HG03103 (cell line): ENCODE data around the gene CRLF1.

ENCODE experiments used
- ATAC-seq: cut with Tn5 transposase; IDR thresholded peaks from one replicate; pipeline ENCODE4 v1.9.1; 2021; ENCODE audit warnings: low read depth; ENCODE audit not compliant: unreplicated experiment

The CRLF1 gene, protein sequence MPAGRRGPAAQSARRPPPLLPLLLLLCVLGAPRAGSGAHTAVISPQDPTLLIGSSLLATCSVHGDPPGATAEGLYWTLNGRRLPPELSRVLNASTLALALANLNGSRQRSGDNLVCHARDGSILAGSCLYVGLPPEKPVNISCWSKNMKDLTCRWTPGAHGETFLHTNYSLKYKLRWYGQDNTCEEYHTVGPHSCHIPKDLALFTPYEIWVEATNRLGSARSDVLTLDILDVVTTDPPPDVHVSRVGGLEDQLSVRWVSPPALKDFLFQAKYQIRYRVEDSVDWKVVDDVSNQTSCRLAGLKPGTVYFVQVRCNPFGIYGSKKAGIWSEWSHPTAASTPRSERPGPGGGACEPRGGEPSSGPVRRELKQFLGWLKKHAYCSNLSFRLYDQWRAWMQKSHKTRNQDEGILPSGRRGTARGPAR

DNA sequence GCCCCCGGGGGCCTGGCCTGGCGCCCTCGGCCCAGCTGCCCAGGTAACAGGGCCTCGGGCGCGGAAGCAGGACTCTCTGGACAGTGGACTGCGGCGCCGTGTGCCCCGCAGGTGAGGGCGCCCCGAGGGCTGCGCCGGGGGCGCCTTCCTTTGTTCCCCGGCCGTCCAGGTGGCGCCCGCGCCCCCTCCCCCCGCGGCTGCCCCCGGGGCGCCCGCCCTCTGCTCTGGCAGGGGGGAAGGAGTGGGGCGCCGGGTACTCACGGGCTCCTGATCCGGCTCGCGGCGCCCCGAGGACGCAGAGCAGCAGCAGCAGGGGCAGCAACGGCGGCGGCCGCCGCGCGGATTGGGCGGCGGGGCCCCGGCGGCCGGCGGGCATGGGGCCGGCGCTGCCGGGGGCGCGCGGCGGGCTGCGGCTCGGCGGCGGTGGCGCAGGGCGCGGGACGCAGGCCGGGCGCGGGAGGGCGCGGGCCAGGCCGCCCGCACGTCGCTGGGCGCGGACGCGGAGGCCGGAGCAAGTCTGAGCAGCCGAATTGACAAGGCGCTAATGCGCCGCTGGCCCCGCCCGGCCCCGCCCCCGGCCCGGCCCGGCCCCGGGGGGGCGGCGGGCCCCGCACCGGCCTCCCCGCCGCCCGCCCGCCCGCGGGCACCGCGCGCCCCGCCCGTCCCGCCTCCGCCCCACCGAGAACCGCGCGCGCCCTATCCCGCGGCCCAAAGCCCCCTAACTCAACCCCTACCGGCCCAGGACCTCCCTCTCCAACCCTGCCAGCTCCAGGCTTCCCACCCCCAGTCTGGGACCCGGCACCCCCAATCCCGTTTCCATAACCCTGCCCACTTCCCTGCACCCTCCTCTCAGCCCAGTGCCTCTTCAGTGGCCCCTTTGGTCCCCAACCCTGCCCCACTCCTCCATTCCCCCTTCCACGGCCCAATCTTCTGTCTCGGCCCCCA is at the start of gene CRLF1:
TSS of gene CRLF1 (minus strand) at position 519 of the 945 bp plus-strand sequence. CDS start at position 376, 143 bp downstream.
- ATAC-seq, result no peak

DNA sequence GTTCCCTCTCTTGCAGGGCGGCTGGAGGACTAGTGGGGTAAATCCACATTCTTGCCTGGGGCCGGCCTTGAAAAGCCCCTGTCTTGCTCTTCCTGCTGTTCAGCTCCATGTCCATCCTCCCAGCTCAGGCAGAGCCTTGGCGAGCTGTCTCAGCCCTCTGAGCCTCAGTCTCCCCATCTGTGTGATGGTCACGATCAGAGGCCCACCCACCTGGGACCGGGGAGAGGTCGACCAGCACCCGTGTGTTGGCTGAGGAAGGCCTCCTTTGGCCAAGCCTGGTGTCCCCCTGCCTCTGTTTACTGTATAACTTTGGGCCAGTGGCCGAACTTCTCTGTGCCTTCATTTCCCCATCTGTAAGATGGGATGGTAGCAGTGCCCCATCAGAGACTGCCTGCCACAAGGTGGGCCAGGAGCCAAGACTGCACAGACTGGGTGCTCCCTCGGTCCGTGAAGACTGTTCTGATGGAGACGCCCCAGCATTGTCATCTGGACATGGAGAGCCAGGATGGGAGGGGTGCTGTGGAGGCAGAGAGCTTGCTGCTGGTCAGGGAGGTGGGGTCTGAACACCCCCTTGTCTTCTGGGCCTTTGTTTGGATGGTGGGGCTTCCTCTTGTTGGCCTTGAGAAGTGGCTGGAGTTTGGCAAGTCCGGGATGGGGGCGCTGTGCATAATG is 48.7 kb upstream of the CRLF1 start:
- no peak for ATAC-seq

DNA sequence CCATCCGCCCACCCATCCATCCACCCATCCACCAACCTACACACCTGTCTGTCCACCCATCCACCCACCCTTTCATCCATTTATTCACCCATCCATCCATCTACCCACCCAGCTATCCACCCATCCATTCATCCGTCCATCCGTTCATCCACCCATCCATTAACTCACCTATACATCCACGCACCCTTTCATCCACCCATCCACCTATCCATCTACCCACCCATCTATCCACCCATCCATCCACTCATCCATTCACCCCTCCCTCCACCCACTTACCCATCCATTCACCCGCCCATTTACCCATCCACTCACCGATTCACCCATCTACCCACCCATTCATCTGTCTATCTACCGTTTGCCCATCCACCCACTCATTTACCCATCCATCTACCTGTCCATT is 47.9 kb upstream of the CRLF1 start:
- ATAC-seq, result no peak

DNA sequence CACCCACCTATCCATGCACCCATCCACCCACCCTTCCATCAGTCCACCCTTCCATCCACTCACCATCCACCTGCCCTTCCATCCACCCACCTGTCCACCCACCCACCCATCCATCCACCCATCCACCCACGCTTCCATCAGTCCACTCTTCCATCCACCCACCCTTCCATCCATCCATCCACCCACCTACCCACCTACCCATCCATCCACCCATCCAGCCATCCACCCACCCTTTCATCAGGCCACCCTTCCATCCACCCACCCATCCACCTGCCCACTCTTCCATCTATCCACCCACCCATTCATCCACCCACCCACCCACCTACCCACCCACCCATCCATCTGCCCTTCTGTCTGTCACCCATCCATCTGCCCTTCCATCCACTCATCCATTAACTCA is 47.3 kb upstream of the CRLF1 start:
- ATAC-seq, result no peak

DNA sequence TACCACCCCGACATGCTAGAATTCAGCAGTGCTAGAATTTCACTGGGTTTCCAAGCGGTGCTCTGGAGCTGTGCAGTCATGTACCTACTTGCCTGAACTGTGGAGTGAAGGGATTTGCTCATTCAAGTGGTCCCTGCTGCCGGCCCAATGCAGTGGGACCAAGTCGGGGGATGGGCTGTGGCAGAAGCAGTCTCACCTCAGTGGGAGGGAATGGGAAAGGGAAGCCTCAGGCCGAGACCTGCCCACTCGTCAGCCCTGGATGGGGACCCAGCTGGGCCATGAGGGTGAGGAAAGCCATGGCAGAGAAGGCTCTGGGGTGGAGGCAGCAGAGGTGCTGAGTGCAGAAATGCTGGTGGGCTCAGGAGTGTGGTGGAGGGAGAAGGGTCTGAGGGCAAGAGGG is 45.1 kb upstream of the CRLF1 start:
- ATAC-seq, result no peak

DNA sequence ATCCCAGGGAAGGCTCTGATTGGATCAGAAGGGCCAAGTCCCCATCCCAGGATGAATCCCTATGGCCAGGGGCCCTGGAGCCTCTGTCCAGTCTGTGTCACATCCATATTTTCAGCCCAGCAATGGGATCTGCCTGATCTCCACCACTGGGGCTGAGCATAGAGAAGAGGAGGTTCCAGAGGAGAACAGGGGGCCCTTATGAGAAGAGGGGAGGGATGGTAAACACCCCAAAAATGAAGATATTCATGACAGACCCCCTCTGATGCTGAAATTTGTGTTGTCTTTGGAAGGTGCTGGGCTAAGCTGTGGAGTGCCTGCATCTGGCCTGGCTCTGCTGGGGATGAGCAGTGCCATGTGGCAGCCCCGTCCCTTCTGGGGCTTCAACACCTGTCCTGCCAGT is 44.7 kb upstream of the CRLF1 start:
- no peak for ATAC-seq

DNA sequence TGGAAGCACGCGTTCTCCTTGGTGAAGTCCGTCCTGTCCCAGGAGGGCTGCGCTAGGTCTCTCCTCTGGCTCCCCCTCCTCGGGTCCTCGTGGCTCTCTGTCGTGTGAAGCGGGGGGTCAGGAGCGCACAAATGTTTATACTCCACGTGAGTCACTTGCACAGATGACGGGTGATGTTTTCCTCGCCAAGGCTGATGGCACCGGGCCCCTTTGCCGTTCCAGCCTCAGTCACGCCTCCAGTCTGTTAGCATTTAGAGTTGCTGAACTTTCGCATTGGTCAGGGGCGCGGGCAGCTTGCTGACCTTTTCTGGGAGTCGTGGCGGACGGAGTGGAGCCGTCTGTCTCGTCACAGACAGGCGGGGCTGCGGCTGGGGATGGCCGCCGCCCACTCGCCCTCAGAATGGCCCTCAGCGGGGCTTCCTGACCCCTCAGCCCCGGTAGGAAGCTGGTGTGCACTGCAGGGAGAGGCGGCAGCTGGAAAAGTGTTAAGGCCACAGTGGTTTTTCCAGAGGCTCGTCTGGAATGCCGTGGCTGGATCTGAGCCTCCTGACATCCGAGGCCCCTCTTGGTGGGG is 44.0 kb upstream of the CRLF1 start:
- ATAC-seq, result no peak

DNA sequence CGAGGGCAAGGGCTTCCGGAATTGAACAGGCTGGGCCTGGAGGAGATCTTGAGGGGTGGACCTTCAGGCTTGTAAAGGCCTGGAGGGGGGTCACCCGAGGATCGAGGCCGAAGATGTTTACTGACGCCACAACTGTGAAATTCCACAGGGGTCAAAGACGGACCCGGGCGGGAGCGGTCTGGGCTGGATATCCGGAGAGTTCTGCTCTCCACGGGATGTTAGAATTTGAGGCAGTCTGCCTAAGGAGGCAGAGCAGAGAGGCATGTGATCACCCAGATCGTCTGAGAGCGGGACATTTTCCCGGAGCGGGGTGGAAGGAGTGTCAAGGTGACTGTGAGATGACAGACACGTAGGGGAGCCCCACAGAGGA is 43.4 kb upstream of the CRLF1 start:
- ATAC-seq, result no peak

DNA sequence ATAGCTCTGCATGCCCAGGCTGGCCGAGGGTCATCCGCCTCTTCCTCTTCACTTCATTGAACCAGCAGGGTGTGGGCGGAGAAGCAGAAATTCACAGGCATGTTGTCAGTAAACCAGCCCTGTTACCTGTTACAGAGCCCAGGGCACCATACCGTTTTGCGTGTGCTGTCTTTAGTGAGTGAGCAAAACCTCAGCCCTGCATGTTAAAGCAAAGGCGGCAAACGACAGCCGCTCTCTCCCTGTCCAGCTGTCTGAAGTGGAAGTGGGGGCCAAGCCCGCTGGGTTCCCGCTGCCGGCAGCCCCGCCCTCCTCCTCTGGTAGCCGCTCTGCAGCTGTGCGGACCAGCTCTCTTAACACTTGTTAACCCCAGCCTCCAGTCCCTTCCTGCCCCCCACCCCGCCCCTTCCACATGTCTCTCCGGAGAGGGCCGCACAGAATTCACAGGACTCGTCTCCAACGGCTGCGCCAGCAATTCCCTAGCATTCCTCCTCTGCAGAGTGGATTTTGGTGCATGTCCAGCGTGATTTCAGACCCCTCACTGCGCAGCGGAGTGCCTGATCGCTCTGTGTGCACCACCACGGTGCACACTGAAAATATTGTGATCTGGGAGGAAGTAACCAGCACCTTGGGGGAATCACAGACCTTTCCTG is 42.9 kb upstream of the CRLF1 start:
- ATAC-seq, result no peak

DNA sequence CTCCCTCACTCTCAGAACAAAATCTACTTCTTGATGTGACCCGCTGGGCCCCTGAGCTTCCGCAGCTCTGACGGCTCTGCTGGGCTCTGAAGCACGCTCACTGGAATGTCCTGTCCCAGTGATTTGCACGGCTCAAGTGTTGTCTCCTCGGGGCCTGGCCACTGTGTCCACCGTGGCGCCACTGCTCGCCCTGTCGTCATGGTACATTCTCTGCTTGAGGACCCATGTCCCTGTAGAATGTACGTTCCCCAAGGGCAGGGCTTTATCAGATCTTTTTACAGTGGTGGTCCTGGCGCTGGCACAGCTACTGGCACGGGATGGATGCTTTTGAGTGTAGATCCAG is 42.3 kb upstream of the CRLF1 start:
- no peak for ATAC-seq

DNA sequence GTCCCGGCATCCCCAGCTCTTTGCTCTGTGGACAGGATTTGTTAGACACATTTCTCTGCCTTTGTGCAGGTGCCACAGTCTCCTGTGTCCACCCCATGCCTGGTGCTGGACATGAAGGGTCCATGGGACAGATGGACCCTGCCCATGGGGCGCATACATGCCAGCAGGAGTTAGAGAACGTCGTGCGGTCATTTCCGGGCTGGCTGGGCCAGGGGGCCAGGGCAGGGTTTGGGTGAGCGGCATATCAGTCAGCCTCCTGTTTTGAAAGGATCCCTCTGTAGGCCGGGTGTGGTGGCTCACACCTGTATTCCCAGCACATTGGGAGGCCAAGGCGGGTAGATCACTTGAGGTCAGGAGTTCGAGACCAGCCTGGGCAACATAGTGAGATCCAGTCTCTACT is 41.2 kb upstream of the CRLF1 start:
- ATAC-seq, result no peak

DNA sequence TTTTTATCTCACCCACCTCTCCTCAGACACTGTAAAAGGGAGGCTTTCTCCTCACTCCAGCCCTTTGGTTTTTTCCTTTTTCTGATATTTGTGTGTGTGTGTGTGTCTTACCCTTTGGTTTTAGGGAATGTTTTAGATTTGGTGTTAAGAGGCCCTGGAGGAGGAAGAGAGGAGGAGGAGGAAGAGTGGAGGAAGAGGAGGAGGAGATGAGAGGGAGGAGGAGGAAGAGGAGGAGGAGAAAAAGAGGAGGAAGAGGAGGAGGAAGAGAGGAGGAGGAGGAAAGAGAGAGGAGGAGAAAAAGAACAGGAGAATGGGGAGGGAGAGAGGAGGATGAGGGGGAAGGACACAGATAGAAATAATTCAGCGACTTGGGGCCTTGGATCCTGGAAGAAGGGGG is 40.8 kb upstream of the CRLF1 start:
- ATAC-seq, result no peak

DNA sequence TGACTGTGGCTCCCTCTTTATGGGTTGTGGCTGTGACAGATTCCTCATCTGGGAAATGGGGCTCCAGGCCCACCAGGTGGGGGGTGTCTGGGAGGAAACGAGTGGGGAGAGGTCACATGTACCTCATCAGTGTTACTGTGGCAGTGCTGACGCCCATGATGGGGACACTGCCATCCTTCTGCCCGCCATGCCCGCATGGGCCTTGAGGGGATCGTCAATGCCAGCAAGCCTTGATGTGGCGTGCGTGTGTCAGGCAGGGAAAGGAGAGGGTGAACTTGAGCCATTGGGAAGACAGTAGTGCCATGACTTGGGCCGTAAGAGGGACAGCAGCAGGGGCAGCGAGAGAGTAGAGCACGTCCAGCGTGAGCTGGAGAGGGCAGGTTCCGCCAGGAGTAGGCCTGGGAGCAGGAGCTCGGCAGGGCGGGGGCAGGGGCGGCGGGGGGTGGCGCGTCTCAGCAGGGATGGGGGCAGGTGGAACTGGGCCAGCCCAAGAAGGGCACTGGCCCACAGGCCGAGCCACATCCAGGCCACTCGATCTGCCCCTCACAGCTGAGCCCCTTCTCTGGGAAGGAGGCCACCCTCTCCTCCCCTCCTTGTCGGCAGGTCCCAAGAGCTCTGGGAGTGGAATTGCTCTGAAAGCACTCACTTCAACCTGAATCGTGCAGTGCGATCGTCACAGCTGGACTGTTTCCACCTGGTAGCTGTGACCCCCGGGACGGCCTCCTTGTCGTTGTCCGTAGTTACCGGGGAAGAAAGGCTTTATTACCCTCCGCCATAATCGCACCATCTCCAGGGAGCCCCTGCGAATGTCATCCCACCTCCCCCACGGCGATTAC is 40.2 kb upstream of the CRLF1 start:
- no peak for ATAC-seq

DNA sequence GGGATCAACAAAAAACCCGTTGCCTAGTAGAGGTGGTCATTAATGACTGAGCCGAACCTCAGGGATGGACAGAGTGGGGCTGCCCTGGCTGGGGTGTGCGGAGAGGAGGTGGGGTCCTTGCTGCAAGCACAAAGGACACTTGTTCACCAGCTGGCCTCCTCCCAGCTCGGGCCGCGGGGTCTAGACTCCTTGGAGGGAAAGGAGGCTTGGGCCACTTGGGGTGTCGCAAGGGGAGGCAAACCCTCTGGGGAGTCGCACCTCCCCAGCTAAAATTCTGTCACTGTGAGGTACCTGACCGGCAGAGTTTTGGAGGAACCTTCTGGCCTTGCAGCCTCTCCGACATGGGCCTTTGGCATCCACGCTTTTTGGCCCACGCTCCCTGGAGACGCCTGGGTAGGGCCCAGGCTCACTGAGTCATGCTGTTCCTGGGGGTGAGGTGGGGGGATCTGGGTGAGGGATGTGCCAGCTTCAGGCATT is 38.5 kb upstream of the CRLF1 start:
- ATAC-seq, result no peak

DNA sequence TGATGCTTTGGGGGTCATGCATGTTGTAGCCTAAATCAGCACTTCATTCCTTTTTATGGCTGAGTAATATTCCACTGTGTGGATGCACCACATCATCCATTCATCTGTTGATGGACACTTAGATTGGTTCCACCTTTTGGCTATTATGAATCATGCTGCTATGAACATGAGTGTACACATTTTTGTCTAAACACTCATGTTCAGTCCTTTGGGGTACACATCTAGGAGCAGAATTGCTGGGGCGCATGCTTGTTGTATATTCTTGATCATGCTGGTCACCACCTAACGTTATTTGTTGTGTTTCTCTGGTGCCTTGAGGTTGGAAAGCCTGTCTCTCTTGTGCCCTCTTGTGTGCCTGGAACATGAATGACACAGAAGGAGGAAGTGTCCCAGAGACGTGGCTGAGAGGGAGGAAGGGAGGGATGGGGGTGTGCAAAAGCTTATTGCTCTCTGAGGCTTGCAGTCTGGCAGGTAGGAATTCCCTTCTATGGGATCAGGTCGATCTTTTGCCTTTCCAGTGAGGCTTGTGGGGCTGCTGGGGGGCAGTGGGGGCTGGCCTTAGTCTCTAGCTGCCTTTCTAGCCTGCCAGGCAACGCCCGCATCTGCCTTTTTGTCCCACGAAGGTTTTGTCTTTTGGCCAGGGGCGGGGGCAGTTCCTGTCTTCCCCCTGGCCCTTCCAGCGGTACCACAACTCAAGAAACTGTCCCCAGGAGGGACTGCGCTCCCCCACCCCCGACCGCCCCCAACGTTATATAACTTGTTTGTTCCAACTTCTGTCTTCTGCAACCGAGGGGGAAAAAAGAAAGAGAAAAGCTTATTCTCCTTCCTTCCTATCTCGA is 37.8 kb upstream of the CRLF1 start:
- no peak for ATAC-seq

DNA sequence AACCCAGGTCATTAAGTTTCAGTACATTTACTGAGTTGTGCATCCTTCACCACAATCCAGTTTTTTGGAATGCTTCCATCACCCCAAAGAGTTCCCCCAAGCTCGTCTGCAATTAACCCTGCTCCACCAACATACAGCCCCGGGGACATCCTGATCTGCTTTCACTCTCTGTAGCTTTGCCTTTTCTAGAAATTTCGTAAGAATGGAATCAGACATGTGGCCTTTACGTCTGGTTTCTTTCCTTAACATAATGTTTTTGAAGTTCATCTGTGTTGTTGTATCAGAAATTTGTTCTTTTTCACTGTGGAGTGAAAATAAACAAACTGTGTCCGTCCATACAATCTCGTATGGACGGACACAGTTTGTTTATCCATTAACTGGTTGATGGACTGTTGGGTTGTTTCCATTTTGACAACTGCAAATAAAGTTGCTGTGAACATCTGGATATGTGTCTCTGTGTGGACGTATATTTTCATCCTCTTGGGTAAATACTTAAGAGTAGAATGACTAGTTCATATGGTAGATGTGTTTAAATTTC is 33.2 kb upstream of the CRLF1 start:
- no peak for ATAC-seq

DNA sequence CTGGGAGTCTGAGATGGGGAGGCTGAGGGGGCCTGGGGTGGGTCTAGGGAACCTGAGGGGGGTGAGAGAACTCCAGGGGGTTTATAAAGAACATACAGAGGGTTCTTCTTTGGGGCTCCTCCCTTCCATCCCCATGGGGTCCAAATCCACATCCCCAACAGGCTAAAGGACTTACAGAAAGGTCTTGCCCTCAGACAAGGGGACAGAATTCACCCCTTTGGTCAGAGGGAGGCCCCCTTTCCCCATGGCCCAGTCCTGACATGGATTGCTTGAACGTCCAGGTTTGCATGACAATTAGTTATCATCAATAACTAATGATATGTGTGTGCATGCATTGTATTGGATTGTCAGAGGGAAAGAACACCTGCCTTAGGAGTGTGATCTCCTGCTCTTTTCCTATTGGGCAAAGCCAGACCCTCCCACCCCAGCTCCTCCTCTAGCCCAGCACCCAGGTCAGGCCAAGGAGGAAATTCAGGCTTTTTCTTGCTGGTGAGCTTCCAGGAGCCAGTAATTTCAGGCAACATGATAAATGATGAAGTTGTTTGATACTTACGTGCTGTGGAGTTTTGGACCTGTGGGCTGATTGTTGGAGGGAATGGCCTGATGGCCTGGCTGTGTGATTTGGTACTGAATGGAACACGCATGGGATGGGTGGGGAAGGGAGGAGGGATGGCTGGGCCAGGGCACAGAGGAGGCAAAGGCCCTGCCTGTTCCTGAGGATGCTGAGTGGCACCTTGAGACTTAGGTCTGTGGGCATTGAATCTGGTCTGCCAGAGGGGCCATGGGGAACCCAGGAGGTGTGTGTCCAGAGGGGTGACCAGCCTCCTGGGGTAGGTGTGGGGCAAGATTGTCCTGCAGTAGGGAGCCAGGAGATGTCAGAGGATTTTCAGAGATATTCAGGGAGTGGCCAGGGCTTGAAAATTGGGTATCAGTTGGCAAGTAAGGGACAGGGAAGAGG is 31.4 kb upstream of the CRLF1 start:
- ATAC-seq, result no peak
